Ureter (tissue), 1 donor: ENCODE results near the gene LRCH1. TPM values are rescaled to one million over a fixed set of nuclear protein-coding genes. Genes with fewer than 3 reads are reported as not detected.

Experiments
- DNase-seq: peaks from one replicate; pipeline ENCODE4 v3.0.0-alpha.2; 2020; ENCODE audit warnings: low spot score
- total RNA-seq: library from RNA; stranded (reverse); gene quantifications from one replicate; pipeline ENCODE4 v1.2.4, GENCODE V29; 2023
- donor health status: DM: yes; HTN: yes; CAD: no.

Gene LRCH1
- total RNA-seq, 1 donor from 2014 or later, result 27.3 TPM

- DNase-seq, result no peak
Measured at GRCh38 chr13:46799139-46799538, 246.2 kb downstream of the LRCH1 start.

GRCh38 chr13:46801858-46802257 lies 248.9 kb downstream of the LRCH1 start:
- no peak for DNase-seq

Other genes starting within 250 kb of the LRCH1 start
- 4.2 TPM for gene RUBCNL, start 165.9 kb upstream of the LRCH1 start, total RNA-seq
- 90.0 TPM for gene ESD, start 244.0 kb downstream of the LRCH1 start, total RNA-seq